LNCaP clone FGC (cell line): ENCODE results near the gene TC2N.

ENCODE experiments used
- DNase-seq: peaks from one replicate; pipeline ENCODE4 v3.0.0-alpha.2; 2011; ENCODE audit warnings: low read depth
- H3K4me3 ChIP-seq: 2 replicates; pipeline ENCODE4 v1.5.1; 2011; ENCODE audit warnings: mild to moderate bottlenecking, low read depth, low read length, control low read depth
- CTCF ChIP-seq: IDR thresholded peaks from 2 replicates; pipeline ENCODE4 v1.5.1; 2012; ENCODE audit warnings: mild to moderate bottlenecking; ENCODE audit not compliant: control insufficient read depth, insufficient read depth; ENCODE audit errors: extremely low read depth

TC2N gene

GRCh38 chr14:91835920-91836843 lies 31.2 kb downstream of the TC2N start:
- peak overlapping the region; percentile 83 for H3K4me3 ChIP-seq
- TF ChIP-seq CTCF = peak; percentile 44

DNA sequence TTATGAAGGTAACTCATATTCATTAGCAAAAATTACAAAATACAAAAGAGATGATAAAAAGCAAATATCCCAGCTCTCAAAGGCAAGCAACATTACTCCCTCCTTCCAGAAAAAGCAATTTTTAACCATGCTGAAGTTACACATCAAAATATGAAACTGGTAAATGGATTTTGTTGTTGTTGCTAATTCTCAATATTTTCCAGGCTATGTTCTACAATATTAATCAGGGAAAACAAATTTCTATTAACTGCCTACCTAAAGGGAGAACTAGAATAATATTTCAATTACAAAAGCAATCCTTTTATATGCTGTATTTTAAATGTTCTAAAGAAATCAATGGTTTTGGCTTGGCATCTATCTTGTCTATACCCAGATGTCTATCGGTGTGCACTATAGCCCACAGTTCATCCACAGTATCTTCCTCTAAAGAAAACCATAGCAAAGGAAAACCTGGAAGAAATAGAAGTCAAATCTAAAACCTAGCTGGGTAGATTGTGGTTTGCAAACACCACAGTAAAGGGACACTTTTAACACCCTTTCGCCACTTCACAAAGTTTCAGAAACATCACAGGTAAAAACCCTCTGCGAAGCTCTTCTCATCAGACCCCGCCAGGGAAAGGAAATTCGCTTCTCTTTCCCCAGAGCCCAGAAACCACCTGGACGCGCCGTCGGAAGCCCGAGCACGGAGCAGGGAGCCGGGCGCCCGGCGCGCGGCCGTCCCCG lies 32.0 kb downstream of the TC2N start:
- peak overlapping the region; percentile 83 for H3K4me3 ChIP-seq
- no peak for DNase-seq
- no peak for TF ChIP-seq CTCF

More at GRCh38 chr14:91835920-91836843, 31.2 kb downstream of the TC2N start:
- peak; percentile 75 for DNase-seq

GRCh38 chr14:91834571-91834970 lies 32.8 kb downstream of the TC2N start:
- DNase-seq = no peak
- H3K4me3 ChIP-seq = peak overlapping the region; percentile 83
- no peak for TF ChIP-seq CTCF

DNA sequence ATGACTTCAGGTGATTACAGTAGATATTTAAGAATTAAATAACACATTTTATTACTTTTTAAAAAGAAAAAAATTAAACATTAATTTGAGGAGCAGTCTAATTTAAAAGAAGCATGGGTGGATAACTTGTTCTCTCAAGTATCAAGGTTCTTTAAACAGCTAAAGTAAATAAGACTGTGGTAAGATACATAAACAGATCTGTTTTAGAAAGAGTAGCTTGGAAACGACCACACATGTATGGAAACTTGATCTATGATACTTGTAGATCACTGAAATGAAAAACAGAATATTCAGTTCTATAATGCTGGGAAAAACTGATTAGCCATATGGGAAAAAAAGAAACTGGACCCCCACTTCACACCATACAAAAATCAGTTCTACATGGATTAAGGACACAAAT lies 36.0 kb downstream of the TC2N start:
- DNase-seq = no peak
- no peak for TF ChIP-seq CTCF
- H3K4me3 ChIP-seq = peak overlapping the region; percentile 45

DNA sequence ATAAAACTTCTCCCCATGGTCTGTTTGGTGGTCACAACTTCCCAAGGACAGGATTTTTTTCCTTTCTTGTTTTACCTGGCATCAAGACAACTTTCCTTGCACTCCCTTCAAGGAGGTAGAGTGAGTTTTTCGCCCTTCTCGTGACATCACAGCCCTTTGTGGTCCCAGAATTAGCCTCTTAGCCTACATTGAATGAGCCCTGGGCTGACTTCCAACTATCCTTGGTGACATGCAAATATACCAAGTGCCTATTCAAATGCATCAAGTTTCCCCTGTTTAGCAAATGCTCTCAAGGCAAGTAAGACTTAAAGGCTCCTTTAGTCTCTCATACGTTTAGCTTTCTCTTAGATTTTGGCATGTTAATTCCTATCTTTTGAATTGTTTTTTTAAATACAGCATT lies 36.6 kb downstream of the TC2N start:
- H3K4me3 ChIP-seq = peak overlapping the region; percentile 45; the same call in 1 of the 2 replicates
- TF ChIP-seq CTCF = no peak
- peak; percentile 94 for DNase-seq

DNA sequence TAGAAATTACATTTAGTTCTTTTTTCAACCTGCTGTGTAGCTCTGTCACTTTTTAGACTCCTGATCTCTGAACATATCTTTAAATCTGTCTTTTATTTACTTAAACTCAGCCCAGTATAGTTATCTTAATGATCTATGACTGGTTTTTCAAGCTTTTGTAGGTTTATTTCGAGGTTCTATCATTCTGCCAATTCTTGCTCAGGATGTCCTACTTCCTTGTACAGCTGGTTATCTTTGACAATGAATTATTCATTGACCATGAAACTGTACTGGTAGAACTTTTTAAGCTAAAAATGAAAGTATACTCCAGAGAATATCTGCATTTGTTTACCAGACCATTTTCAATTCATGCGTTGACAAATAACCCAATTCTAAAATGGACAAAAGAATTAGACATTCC lies 37.8 kb downstream of the TC2N start:
- peak overlapping the region; percentile 45 for H3K4me3 ChIP-seq
- TF ChIP-seq CTCF = no peak
- DNase-seq = peak; percentile 94

DNA sequence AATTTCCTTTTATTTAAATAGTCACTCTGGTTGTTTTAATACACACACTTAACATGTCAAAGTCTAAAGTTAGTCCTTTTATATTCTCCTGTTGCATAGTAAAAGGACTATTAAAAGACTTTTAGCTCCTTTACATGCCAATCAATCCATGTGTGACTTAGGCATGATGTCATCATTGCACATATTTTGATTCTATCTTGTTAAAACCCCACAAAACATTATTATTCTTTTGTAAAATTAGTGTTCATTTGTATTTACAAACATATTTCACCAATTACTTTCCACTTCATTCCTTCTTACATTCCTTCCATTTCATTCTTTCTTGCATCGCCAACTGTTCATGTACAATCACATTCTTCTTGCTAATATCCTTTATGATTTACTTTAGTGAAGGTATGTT lies 39.6 kb downstream of the TC2N start:
- no peak for DNase-seq
- no peak overlapping the region for H3K4me3 ChIP-seq
- TF ChIP-seq CTCF = no peak
